GM20431 (cell line): ENCODE results near the gene NEK8.

Source experiments
- in situ Hi-C: fragments of 300-500 bp; cut with MseI, MboI; formaldehyde crosslinking; loops from one replicate; pipeline ENCODE4 v1.15.0; 2020; ENCODE audit warnings: low sequenced_read_pairs; ENCODE audit not compliant: unreplicated experiment

The NEK8 gene

DNA sequence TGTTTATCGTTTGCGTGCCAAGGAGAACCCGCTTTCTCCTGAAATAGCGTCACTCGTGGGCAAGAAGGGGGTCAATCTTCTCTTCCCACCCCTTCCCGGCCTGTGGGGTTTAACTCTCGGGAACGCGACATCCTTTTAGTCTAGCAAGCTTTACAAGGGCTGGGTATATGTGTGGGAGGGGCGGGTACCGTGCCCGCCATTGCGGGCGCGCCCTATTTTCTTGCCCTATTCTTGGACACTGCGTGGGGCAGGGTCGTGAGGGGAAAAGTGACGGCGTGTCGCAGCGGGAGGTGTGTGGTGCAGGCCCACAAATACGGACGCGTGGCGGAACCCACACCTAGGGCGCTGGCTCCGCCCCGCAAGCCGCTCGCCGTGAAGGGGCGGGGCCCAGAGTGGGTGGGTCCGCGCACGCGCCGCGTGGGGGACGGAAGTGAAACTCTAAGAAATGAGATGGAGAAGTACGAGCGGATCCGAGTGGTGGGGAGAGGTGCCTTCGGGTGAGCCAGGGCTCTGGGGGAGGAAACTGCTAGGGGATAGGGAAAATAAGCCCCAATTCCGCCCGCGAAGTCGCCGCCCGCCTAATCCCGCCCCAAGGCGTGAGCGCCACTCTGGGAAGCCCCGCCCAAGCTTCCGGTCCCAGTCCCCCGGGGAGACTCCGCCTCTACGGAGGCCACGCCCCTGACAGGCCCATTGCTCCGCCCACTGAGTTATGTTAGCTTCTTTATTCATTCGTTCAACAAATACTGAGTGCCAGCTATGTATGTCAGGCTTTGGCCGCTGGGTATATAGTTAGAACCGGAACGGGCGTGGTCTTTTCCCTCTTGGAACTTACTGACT lies at the start of gene NEK8:
Gene NEK8 (plus strand): TSS at position 425 of the 837 bp plus-strand sequence. CDS start 26 bp downstream, at position 451.
- in situ Hi-C loops: no loop called here

DNA sequence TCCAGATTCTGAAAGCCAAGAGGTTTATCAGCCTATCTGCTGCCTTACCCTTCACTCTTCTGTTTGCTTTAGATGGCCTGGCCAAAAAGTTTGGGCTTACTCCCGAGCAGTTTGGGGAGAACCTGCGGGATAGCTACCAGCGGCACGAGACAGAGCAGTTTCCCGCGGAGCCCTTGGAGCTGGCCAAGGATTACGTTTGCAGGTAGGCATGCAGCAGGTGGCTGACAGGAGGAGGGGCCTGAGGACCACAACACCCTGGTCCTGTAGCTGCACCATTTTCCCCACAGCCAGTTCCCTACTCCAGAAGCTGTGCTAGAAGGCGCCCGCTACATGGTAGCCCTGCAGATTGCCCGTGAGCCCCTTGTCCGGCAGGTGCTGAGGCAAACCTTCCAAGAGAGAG lies 45.9 kb upstream of the NEK8 start:
- in situ Hi-C loops: no loop called here

DNA sequence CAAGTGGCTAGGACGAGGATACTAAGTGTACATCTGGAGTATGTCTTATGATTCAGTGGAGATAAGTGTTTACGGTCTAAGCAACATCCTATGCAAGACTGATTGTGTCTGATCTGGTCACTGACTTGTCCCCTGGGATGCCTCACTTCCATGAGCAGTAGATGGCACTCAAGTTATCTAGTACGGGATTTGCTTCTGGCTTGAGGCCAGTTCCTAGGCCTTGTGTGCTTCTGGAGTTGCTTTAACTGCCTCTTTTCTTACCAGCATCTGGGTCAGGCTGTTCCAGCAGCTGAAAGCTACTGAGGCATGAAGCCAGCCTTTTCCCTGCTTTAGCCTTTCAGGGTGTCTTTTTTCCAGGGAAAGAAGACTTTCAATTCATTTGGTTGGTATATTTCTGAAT lies 43.6 kb upstream of the NEK8 start:
- in situ Hi-C loops: no loop called here

DNA sequence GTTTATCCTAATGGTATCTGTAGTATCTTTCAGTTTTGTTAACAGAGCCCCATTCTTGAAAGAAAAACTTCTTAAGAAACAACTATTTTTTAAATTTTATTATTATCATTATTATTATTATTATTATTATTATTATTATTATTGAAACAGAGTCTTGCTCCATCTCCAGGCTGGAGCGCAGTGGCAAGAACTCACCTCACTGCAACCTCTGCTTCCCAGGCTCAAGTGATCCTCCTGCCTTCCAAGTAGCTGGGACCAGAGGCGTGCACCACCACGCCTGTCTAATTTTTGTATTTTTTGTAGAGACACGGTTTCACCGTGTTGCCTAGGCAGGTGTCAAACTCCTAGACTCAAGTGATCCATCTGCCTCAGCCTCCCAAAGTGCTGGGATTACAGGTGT lies 43.2 kb upstream of the NEK8 start:
- in situ Hi-C loops: no loop called here

DNA sequence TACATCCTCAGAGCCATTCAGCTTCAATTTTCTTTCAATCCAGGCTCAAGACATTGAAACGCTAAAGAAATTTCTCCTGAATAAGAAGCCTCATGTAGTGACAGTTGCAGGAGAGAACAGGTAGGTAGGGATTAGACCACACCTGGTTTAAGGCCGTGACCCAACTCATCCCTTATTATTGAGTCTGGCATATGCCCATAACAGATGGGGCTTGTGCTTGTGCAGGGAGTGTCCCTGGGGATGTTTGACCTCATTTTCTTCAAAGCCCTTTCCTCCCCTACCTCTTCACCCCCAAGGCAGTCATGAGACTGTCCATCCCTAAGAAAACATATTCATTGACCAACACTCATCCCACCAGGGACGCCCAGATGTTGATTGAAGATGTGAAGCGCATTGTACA lies 42.3 kb upstream of the NEK8 start:
- in situ Hi-C loops: no loop called here

DNA sequence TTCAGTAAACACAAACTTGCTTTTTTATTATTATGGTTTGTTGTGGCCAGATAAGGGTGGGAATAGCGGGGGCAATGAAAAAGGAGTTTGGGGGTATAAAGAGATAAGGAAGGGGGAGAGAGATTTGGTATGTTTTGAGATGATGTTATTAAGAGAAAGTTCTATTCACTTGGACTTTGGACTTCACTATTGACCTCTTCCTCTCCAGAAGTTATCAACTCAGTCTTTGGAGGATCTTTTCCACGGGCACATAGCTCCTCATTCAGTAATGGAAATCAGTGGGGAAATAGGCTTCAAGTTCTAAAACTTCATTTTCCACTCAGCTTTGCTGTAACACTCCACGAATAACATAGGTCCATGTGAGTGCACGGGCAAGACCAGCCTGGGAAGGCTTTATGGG lies 40.1 kb upstream of the NEK8 start:
- in situ Hi-C loops: no loop called here

- in situ Hi-C loops: no loop called here
Observed at GRCh38 chr17:28689011-28689410, 39.6 kb upstream of the NEK8 start.

GRCh38 chr17:28693869-28694268 lies 34.7 kb upstream of the NEK8 start:
- in situ Hi-C loops: no loop called here

DNA sequence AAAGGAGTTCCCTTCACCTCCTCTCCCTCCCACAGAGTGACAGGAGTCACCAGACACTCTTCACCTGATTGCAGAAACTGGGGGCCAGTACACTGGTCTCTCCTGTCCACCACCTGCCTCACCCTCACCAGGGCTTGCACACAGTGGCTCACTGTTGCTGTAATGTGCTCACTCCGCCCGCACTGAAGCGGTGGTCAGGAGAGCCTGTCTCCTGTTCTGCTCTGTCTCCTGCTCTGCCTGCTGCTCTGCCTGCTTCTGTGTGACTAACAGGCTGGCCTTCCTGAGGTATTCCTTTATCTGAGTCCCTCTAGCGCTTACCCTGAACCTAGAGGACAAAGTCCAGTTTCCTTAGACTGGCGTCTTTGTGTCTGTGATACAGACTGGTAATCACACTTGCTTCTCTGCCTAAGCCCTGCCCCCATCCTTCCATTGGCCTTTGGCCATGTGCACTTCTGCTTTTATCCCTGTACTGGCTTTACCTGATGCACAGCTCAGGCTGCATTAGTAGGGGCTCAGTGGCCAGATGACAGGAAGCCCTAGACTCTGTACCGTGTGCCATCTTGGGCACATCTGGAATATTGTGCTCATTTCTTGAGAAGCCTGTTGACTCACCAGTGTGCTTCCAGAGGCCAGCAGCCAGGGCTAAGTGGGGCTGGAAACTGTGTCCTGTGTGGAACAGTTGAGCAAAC lies 30.2 kb upstream of the NEK8 start:
- in situ Hi-C loops: no loop called here

GRCh38 chr17:28700278-28700677 lies 28.3 kb upstream of the NEK8 start:
- in situ Hi-C loops: no loop called here

GRCh38 chr17:28700830-28701492 lies 27.6 kb upstream of the NEK8 start:
- in situ Hi-C loops: no loop called here

DNA sequence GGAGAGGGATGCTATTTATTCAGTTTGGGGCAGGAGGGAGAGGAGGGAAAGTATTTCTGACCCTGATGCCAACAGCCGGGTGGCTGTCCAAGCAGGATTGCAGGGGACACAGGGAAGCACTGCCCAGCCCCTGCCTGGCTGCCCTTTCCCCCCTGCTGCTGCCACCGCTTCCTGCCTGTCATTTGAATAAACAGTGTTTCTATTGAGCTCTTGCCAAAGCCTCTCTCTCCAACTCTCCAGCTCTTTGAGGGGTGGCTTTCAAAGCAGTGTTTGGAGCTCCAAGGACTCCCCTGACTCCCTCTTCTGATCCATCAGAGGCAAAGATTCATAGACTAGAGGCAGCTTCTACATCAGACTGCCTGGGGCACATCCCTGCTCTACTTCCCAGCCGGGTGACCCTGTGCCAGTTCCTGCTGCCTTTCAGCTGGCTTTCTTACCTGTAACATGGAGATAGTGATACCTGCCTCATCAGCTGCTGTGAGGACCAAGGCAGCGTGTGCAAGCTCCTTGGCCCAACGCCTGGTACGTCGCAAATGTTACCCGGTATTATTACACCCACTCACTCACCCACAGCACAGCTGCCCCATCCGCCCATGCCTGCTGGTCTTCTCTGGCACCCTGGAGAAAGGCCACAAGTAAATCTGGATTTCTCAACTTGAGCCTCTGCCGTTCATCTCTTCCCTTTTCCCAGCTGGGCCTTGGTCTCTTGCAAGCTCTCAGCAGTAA lies 26.4 kb upstream of the NEK8 start:
- in situ Hi-C loops: no loop called here

DNA sequence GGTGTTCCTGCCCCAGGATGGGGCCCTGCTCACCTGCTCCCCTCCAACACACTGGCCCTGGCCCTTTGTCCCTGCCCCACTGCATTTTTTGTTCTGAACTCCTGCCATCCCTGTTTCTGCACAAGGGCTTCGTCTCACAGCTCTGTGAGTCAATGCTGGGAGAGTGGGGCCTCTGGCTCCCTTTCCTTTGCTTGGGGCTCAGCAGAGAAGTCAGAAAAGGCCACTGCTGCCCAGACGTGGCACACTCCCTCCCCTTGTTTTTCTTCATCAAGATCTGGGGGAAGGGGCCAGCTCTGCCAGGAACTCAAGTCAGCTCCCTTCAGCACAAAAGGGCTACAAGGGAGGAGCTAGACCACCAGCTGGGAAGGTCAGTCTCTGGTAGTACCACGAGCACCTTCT lies 25.8 kb upstream of the NEK8 start:
- in situ Hi-C loops: no loop called here

GRCh38 chr17:28703552-28704218 lies 24.9 kb upstream of the NEK8 start:
- in situ Hi-C loops: no loop called here

DNA sequence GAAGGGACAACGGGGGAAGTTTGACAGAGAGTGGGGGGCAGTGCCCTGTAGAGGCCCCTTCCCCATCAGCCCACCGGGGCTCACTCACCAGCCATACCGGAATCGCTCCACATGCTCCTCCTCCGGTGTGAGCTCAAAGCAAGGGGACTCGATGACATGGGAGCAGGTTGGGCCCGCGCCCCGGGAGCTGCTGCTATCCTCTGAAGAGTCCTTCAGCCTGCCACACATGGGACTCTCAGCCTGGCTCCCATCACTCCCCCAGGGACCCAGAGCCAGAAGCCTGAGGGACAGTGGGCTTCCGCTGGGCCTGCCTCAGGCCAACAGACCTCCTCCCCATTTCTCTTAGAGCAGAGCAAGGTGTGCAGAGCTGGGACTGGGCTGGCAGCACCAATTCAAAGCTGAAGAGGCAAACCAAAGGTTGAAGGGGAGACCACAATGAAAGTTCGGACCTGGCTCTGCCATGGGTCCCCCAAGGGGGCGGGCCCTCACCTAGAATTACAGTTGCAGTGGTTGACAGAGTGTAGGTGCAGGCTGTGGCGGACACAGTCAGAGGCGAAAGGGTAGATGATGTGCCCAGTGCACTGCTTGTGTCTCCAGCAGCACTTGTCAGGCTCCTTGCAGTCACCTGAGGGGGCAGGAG lies 24.2 kb upstream of the NEK8 start:
- in situ Hi-C loops: no loop called here

DNA sequence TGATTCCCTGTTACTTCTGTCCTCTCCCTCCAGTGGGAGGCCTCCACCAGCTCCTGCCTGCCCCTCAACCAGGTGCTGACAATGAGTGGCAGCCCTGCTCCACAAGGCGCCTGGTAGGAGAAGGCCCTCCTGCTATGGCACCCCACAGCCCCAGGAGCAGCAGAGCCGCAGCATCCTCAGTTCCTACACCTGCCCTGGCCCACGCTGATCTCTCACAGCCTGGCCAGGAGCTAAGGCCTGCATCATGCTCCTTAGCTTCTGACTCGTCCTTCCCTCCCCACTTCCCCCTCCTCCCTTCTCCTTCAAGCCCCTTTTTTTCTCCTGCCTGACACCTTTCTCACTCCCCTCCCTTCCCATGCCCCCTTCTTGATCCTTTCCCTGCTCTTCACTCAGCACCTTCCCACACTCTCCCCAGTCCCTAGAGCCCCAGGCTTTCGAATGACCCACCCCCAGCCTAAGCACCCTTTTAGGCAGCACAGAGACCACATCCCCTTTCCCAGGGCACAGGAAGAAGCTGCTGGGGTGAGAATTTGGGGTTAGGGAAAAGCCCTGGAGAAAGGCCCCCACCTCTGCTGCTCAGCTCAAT lies 23.4 kb upstream of the NEK8 start:
- in situ Hi-C loops: no loop called here

DNA sequence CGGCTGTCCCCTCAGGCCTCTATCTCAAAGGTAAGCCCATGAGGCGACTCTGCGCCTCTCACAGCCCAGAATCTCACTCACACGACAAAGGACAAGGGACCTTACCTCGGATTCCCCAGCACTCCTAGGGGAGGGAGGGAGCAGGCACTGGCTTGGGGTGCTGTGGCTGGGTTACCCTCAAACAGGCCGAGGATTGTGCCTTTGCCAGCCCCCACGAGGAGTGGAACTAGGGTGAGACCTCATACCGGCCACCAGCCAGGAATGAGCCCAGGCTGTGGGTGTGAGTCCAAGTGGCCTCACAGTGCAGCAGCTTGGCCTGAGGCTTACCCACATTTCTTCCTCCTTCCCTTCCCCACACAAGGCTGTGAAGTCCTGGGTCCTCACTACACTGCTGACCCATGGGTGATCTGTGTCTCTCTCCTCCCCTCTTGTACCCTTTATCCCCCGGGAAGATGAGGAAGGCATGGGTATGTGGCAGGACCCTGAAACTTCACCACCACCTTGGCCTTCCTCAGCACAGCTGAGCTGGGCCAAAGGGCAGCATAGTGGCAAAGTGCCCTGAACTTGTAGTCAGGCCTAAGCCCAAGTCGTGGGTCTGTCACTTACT lies 22.8 kb upstream of the NEK8 start:
- in situ Hi-C loops: no loop called here

DNA sequence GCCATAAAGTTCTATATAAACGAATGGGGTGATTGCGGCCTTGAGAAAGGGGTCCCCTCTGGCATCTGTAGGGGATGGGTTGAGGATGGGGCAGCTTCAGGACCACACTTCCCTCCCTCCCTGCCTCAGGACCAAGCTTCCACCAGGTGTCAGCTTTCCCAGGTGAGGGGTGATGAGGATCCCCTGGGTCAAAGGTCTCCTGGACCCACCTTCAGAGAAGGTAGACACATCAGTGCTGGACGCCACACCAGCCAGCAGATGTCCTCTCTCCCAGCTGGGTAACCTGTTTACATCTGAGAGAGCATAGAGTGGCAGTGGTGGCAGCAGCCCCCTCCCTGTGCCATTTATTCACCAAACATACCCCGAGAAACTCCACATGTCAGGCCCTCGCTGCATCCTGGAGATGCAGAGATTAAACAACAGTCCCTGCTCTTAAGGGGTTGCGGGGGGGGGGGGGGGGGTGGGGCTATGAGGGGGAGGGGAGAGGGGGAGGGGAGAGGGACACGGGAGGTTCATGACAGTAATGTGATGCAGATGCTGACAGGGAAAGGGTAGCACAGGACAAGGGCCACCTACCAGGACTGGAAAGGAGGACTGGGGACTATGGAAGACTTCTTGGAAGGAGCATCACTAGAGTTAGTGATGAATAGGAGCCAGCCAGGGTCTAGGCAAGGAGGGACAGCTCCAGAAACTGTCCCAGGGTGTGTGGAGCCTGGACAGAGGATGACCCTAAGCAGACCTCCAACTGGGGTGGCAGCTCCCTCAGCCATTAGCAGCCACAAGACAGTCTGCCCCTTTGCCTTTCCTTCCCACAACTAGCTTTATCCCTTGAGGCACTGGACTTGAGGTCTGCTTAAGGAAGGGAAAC lies 21.9 kb upstream of the NEK8 start:
- in situ Hi-C loops: no loop called here
